Smooth muscle cell of the brain vasculature (primary cell): ENCODE measurements around the gene HDAC4.
"Not testable (repeated sequence)": the region's sequence is repeated elsewhere in the genome, so short reads cannot be mapped to it uniquely, and the experiment has no call there.

Source experiments
- DNase-seq: peaks from one replicate; pipeline ENCODE4 v3.0.0-alpha.2; 2012; ENCODE audit warnings: low read depth, low spot score

HDAC4 gene

GRCh38 chr2:239282448-239283287 lies 118.2 kb downstream of the HDAC4 start:
- DNase-seq, result no peak

- not testable (repeated sequence) for DNase-seq
These were observed 120.4 kb downstream of the HDAC4 start for GRCh38 chr2:239280296-239281017.

- no peak for DNase-seq
These were observed 121.1 kb downstream of the HDAC4 start for GRCh38 chr2:239279508-239280295.

- DNase-seq, result no peak
These were observed 121.9 kb downstream of the HDAC4 start for GRCh38 chr2:239278941-239279365.

- no peak for DNase-seq
These were observed 122.5 kb downstream of the HDAC4 start for GRCh38 chr2:239278361-239278760.

GRCh38 chr2:239277401-239278085 lies 123.3 kb downstream of the HDAC4 start:
- DNase-seq, result no peak

GRCh38 chr2:239276851-239277250 lies 124.0 kb downstream of the HDAC4 start:
- no peak for DNase-seq

GRCh38 chr2:239275847-239276831 lies 124.7 kb downstream of the HDAC4 start:
- DNase-seq, result no peak

GRCh38 chr2:239275044-239275685 lies 125.7 kb downstream of the HDAC4 start:
- DNase-seq, result peak; percentile 95

- no peak for DNase-seq
These were observed 126.3 kb downstream of the HDAC4 start for GRCh38 chr2:239274391-239275043.

GRCh38 chr2:239273280-239274234 lies 127.3 kb downstream of the HDAC4 start:
- DNase-seq, result no peak

- no peak for DNase-seq
These were observed 128.2 kb downstream of the HDAC4 start for GRCh38 chr2:239272626-239273025.

- DNase-seq, result no peak
These were observed 128.9 kb downstream of the HDAC4 start for GRCh38 chr2:239271882-239272281.

GRCh38 chr2:239271471-239271870 lies 129.3 kb downstream of the HDAC4 start:
- DNase-seq, result no peak

- no peak for DNase-seq
These were observed 130.9 kb downstream of the HDAC4 start for GRCh38 chr2:239269916-239270315.

GRCh38 chr2:239269173-239269885 lies 131.5 kb downstream of the HDAC4 start:
- no peak for DNase-seq

- no peak for DNase-seq
These were observed 132.3 kb downstream of the HDAC4 start for GRCh38 chr2:239268549-239268948.
